AG10803 (cell line): Measurements from ENCODE around the gene BIN1.

Source experiments
- DNase-seq: peaks from one replicate; pipeline ENCODE4 v3.0.0; 2010; ENCODE audit warnings: low read depth
- H3K4me3 ChIP-seq: 2 replicates; pipeline ENCODE4 v1.5.1; 2011; ENCODE audit warnings: mild to moderate bottlenecking, low read length, control low read depth
- CTCF ChIP-seq: conservative IDR thresholded peaks from 2 replicates; pipeline ENCODE4 v1.5.1; 2011; ENCODE audit warnings: mild to moderate bottlenecking, low read length, control low read depth, inconsistent platforms

The BIN1 gene

GRCh38 chr2:127044977-127045661 lies 61.8 kb downstream of the BIN1 start:
- no peak for TF ChIP-seq CTCF
- no peak for DNase-seq
- H3K4me3 ChIP-seq = no peak overlapping the region

- DNase-seq = no peak
- TF ChIP-seq CTCF = no peak
- no peak overlapping the region for H3K4me3 ChIP-seq
Observed at GRCh38 chr2:127044165-127044718, 62.7 kb downstream of the BIN1 start.

GRCh38 chr2:127043367-127044164 lies 63.4 kb downstream of the BIN1 start:
- H3K4me3 ChIP-seq = no peak overlapping the region
- DNase-seq = no peak
- TF ChIP-seq CTCF = no peak

- H3K4me3 ChIP-seq = no peak overlapping the region
- no peak for TF ChIP-seq CTCF
- no peak for DNase-seq
Observed at GRCh38 chr2:127041259-127041970, 65.5 kb downstream of the BIN1 start.

GRCh38 chr2:127040169-127040568 lies 66.8 kb downstream of the BIN1 start:
- TF ChIP-seq CTCF = no peak
- no peak for DNase-seq
- no peak overlapping the region for H3K4me3 ChIP-seq

GRCh38 chr2:127039387-127040031 lies 67.4 kb downstream of the BIN1 start:
- no peak for DNase-seq
- TF ChIP-seq CTCF = no peak
- no peak overlapping the region for H3K4me3 ChIP-seq
